Measurements from ENCODE around the gene DIRAS1.
"Not testable (repeated sequence)": the region's sequence is repeated elsewhere in the genome, so short reads cannot be mapped to it uniquely, and the experiment has no call there.

DIRAS1 gene

DNA sequence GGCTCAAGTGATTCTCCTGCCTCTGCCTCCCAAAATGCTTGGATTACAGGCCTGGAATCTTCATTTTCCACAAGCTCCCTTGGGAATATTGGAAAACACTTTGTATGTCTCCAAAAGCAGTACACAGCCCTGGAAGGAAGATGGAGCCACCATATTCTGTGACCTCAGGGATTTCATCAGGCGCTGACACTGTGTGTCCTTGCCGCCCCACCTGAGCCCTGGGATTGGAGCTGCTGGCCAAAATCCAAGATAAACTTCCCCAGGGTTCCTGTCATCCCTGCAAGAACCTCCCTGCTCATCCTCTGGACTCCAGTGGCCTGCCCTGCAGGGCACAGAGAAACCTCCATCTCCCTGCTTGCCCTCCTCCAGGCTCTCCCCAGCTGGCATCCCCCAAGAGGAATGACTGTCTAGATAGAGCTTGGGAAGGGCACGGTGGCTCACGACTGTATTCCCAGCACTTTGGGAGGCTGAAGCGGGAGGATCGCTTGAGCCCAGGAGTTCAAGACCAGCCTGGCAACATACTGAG lies 17.4 kb downstream of the DIRAS1 start:
- no peak for DNase-seq

DNA sequence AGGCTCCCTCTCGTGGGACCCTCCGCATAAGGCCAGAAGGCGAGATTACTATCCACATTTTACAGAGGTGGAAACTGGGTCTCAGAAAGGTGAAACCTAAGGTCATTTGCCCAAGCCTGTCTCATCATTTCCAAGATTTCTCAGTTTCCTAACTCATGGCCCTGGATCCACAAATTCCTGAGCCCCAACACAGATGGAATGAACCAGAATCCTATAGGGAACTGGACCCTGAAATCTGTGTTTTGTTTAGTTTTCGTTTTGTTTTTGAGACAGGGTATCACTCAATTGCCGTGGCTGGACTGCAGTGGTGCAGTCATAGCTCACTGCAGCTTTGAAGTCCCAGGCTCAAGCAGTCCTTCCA lies 18.1 kb downstream of the DIRAS1 start:
- no peak for DNase-seq

DNA sequence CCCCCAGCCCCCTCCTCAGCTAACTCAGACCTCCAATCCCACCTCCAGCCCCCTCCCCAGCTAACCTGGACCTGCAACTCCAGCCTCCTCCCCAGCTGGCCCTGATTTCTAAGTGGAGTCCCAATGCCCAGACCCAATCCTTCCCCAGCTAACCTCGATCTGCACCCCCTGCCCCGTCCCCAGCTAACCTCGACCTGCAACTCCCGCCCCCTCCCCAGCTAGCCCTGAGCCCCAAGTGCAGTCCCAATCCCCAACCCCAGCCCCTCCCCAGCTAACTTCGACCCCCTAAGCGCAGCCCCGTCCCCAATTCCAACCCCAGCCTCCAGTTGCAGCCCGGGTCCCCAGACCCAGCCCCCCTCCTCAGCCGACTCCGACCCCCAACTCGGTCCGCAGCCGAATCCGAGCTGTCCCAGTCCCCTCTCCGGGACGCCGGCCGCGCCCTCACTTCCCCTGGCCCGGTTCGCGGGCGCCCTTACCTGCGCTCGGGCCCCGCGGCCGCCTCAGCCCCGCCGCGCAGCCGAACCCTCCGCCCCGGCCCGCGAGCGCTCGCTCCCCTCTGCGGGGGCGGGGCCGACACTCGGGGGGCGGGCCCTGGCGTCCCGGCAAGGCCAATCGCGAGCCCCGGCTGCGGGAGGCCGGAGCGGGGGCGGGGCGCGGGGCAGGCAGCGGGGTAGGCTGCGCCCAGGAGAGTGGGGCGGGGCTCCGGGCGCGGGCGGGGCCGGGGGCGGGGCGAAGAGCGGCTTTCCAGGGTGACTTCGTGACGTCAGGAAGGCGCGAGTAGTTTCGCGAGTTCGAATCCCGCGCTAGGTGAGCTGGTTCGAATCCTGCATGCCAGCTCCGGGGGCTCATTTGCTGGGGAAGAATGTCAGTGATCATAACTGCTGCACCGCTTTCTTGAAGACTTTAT lies 18.7 kb downstream of the DIRAS1 start, which contains the start of gene GNG7:
Gene GNG7 (minus strand): TSS at position 525 of the 907 bp plus-strand sequence. CDS start 182,006 bp downstream, outside the sequence.
- no peak for DNase-seq

DNA sequence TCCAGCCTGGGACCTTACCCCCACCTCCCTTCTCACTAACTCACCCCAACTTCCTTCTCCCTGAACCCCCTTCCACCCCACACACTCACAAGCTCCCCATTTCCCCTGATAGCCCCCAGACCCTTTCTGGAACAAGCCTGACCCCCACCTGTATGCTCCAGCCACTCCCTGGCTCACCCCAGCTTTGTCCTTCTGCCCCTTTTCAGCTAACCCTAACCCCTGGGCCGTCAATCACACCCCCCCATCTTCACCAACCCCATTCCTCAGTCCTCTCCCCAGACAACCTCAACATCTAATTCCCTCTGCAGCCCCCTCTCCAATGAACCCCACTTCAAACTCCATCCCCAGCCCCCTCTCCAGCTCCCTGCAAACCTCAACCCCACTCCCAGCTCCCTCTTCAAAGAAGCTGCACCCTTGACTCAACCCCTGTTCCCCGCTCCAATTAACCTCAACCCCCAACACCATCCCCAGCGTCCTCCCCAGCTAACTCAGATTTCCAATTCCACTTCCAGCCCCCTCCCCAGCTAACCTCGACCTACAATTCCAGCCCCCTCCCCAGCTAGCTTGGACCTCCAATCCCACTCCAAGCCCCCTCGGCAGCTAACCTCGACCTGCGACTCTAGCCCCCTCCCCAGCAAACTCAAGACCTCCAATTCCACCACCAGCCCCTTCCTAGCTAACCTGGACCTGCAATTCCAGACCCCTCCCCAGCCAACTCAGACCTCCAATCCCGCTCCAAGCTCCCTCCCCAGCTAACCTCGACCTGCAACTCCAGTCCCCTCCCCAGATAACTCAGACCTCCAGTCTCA lies 19.6 kb downstream of the DIRAS1 start:
- no peak for DNase-seq

DNA sequence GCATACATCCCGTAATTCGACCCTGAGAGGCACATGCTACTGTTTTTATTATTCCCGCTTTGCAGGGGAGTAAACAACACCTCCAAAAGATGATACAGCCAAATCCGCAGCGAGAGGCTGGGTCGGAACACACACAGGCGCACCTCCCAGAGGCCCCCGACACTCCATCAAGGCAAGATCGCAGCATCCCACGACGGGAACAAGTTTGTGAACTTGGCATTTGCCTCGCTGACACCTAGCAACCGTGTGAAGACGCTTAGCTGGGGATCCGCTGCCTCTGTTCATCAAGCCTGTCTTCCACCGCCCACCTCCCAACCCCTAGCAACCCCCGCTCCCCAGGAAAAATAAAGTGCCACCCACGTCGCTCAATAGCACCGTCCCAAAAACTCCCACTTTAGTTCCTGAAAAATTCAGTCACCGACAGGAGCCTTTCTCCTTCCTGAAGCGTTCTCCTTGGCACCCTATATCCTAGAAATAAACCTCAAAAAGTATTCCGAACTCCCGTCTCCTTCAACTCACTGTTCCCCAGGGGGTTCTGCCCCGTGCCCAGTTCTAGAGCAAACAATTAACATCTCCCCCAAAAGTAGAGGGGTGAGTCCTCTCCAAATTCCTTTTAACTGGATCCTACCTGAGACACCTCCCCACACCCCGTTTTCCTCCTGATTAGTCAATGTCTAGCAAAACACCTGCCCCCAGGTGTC lies 20.4 kb downstream of the DIRAS1 start:
- no peak for DNase-seq

DNA sequence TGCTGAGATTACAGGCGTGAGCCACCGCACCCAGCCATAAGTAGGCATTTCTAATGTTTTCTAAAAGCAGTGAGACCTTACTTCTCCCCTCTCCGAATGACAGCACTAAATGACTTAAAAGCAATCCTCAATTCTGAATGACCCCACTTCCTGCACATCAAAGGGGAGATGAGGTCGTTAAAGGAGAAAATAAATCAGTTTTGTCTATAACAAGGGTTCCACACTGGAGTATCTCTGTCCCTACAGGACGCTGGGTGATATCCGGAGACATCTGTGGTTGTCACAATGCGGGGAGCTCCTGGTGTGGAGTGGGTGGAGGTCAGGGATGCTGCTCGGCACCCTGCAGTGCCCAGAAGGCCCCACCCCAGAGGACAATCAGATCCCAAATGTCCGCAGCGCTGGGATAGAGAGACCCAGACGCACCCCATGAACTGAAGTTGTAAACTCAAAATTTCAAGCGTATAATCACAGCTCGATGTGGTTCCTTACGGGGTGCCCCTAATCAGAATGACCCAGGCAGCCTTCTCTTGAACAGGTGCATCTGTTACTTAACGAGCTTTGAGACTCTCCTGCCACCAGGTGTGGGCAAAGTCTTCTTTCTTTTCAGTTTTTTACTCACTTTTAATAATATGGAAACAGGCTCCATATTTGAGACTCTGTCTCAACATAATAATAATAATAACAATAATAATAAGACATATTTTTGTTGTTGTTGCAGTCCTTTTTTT lies 21.6 kb downstream of the DIRAS1 start:
- DNase-seq, result no peak

DNA sequence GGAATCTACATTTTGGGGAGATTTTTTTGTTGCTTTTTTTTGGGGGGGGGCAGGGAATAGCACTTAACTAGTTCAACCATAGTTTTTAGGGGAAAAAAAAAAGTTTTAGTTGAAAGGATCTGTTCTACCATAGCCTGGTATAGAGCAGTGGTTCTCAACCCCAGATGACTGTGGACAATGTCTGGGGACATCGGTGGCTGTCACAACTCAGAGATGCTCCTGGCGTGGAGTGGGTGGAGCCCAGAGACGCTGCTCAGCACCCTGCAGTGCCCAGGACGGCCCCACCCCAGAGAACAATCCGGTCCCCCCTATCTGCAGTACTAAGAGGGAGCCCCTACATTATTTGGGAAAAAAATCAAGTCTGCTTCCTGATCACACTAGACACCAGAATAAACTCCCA lies 27.0 kb downstream of the DIRAS1 start:
- no peak for DNase-seq

DNA sequence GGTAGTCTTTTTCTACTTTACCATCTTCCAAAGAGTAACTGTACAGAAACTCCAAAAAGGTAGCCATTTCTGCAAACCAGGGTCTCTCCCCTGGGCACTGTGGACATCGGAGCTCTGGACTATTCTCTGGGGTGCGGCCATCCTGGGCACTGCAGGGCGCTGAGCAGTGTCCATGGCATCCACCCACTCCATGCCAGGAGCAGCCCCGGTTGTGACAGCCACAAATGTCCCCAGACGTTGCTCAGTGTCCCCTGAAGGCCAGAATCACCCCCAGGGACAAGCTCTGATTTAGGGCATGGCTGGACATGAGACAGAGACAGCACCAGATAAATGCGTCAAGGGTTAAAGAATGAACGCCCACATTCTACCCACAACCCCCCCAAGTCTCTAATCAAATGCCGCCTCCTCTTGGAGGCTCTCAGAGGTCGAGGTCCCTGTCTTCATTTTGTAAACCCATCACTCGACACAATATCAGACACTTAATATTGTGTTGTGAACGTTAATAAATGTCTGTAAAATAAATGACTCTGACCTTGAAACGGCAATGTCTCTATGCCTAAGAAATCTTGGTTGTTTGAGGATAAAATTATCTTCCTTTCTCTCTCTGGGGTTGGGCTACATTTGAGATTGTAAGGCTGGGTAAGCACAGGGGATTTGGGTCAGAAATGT lies 27.5 kb downstream of the DIRAS1 start:
- no peak for DNase-seq

DNA sequence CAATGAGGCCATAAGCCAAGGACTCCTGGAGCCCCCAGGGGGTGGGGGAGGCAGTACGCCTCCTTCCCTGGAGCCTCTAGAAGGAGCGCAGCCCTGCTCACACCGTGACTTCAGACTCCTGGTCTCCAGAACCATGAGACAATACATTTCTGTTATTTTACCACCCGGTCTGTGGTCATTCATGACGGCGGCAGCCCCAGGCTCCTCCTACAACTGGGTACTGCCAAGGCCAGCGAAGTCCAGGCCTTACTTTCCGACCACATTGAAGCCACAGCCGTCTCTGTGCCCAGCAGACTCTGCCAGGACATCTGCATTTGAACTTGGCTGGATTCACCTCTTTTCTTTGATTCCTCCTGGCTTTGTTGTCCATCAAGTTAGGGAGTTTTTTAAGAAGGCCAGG lies 29.2 kb downstream of the DIRAS1 start:
- no peak for DNase-seq

DNA sequence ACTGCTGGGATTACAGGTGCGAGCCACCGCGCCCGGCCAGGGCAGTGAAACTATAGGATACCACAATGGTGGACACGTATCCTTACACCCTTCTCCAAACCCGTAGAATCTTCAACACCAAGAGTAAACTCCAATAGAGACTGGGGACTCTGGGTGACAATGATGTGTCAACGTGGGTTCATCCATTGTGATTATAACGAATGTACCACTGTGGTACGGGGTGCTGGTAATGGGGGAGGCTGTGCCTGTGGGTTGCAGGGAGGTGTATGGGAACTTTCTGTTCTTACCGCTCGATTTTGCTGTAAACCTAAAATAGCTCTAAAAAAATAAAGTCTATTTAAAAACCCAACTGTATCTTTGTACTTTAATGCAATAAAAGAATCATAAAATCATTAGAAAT lies 30.3 kb downstream of the DIRAS1 start:
- DNase-seq, result no peak

DNA sequence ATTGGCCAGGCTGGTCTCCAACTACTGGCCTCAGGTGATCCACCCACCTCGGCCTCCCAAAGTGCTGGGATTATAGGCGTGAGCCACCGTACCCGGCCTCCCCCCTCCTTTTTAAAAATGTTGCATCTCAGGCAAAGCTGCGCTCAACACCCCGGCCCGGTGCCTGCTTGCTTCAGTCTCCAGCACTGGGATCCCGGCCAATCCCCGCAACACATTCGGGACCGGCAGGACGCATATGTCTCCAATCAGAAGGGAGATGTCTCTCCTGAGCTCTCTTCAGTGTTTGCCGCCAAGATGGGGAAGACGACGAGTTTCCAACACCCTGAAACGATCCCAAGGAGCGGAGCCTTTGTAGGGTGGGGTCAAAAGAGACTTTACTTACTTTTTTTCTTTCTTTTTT lies 34.8 kb downstream of the DIRAS1 start:
- DNase-seq, result no peak

DNA sequence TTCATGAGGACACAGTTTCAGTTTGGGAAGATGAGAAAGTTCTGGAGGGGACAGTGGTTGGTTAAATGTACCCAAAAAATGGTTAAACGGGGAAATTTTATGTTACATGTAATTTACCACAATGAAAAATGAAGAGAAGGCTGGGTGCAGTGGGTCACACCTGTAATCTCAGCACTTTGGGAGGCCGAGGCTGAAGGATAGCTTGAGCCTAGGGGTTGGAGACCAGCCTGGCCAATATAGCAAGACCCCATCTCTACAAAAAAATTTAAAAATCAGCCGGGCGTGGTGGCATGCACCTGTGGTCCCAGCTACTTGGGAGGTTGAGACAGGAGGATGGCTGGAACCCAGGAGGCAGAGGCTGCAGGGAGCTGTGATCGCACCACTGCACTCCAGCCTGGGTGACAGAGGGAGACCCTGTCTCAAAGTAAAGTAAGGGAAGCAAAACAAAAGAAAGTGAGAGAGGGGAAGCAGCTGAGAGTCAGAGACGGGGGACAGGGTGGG lies 35.9 kb downstream of the DIRAS1 start:
- DNase-seq, result no peak

DNA sequence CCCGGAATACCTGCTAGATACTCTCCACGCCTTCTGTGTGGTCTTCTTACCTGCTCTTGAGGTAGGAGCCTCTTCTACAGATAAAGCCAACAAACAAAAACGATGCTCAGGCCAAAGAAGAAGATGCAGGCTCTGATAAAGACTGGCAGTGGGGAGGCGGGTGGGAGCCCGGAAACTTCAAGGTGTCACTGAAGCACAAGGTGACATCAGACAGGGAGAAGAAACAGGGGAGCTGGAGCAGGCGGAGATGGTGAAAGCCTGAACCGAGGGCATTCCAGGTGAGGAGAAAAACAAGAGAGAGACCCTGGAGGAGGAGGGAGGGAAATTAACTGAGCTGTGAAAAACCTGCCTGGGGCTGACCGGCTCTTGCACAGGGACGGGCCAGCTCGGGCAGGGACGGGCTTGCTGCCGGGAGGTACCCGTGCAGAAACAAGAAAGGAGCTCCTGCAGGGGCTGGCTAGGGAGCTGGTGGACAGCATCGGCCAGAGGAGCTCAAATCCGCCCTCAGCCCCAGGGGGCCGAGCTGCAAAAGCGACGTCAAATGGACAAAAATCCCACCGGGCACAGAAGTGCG lies 37.7 kb downstream of the DIRAS1 start:
- DNase-seq, result no peak

DNA sequence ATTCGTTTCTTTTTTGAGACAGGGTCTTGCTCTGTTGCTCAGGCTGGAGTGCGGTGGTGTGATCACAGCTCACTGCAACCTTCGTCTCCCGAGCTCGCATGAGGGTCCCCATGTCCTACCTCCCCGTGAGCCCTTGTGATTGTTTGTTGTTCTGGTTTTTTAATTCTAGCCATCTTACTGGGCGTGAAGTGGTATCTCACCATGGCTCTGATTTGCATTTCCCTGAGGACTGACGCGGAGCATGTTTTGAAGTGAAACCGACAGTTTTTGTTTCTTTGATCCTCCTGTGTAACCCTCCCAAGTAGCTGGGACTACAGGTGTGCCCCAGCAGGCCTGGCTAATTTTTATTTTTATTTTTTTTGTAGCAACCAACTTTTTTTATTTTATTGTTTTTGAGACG lies 40.4 kb downstream of the DIRAS1 start:
- DNase-seq, result no peak

DNA sequence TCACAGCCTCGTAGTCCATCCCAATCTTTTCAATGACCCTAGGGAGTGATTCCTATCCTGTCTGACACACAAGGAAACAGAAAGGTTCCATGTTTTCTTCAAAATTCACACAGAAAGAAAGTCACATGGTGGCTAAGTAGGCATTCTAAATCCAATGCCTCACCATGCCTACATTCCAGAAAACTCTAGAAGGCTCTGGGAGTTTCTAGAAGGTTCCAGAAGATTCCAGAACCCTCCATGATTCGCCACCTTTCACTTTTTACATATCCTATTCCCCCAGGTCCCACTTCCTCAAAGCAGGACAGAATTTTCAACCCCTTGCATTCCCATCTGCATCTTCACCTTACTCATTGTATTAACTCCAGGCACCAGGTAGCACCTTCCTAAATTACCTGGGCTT lies 41.7 kb downstream of the DIRAS1 start:
- DNase-seq, result no peak

DNA sequence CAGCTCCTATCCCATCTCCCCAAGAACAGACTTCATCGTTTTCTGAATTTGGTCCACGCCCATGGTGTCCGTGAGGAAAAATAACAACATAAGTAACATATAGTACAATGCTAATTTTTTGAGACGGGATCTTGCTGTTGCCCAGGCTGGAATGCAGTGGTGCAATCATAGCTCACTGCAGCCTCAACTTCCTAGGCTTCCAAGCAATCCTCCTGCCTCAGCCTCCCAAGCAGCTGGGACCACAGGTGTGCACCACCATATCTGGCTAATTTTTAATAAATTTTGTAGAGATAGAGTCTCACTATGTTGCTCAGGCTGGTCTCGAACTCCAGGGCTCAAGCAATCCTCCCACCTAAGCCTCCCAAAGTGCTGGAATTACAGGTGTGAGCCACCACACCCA lies 42.2 kb downstream of the DIRAS1 start:
- not testable (repeated sequence) for DNase-seq

DNA sequence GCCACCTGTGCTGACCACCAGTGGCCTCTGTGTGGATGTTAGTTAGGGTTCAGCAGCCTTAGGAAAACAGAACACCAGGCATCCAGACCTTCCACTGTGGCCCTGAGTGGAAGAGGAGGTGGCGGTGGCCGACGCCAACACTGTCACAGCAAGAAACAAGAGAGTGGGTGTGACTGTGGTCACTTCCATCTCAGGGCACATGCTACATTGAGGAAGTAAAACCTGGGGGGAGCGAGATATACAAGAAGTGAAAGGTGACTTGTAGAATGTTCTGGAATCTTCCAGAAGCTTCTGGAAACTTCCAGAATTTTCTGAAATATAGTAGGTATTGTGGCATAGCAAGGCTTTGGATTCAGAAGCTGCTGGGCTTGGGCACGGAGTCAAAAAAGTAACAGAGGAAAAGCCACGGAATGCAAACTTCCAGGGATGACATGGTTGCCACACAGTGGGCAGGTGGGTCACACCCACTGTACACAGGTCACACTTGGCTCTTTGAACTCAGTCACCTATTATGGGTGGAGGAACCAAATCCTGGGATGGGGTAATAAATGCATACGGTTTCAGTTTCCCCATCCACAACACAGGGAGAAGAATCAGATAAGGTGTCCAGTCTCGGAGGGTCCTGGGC lies 43.0 kb downstream of the DIRAS1 start:
- DNase-seq, result no peak

DNA sequence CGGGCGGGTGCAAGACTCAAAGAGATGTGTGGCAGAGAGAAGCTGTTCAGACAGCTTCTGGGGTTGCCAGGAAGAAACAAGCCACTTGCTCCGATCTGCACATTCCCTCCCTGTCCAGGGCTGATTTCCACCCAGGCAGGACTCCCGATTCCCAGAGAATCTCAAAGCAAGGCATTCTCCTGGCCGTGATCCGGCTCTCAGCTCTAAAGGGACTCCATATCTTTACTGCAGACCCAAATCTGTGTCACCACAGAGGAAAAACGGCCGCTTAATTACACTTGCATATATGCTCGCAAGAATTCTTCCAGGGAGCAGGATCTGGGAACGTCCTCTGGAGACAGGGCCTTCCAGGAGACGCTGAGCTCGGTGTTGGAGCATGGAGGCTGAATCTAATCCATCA lies 44.3 kb downstream of the DIRAS1 start:
- no peak for DNase-seq

DNA sequence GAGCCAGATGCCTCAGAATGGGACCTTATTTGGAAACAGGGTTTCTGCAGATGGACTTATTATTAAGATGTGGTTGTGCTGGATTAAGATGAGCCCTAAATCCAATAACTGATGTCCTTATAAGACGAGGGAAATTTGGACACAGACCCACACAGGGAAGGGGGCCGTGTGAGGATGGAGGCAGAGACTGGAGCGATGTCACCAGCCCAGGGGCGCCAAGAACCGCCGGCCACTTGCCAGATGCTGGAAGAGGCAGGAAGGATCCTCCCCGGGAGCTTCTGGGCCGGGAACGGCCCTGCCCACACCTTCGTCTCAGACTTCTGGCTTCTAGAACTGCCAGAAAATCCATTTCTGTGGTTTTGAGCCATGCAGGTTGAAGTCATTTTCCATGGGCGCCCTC lies 45.3 kb downstream of the DIRAS1 start:
- no peak for DNase-seq

DNA sequence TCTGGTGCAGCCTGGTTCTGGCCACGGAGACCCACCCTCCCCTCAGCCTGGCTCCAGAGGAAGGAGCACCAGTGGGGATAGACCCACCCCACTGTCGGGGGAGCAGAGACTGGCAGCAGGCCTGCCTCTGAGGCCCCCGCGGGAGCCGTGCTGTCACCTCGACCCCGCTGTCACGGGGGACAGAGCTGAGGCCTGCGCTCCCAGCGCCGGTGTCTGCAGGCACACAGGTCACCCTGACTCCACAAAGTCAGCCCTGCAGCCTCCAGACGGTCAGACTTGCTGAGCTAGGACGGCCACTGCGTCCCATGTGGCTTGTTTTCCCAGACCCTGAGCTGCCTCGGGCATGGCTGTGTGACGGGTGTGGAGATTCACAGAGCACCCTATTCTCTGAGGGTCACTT lies 51.0 kb downstream of the DIRAS1 start:
- DNase-seq, result no peak
